ENCODE measurements around the gene MACROD2.

- no peak for TF ChIP-seq POLR2AphosphoS5 (IDR thresholded peaks at IDR 0.05; ENCODE audit: low read depth, low read length)
- TF ChIP-seq POLR2A (IDR thresholded peaks at IDR 0.05; ENCODE audit: low read depth, low read length) = no peak
- TF ChIP-seq TAF1 (IDR thresholded peaks at IDR 0.05; ENCODE audit: low read depth, low read length) = no peak
- TF ChIP-seq PAX5 (IDR thresholded peaks at IDR 0.05; ENCODE audit: insufficient read depth, low read length, severe bottlenecking) = no peak
- no peak for TF ChIP-seq SPI1 (IDR thresholded peaks at IDR 0.05; ENCODE audit: low read depth, low read length)
These were observed 648.2 kb downstream of the MACROD2 start for GRCh38 chr20:14643556-14643955.
